SK-N-SH (cell line): ENCODE data around the gene CDH2. TPM values are rescaled to one million over a fixed set of nuclear protein-coding genes. Genes with fewer than 3 reads are reported as not detected.

Experiments
- CTCF ChIA-PET: fragments of 300-600, 350-600 bp; formaldehyde crosslinking; extraction: SDS; loops from one replicate; lab custom pipeline; 2021; lab: Yijun Ruan, JAX
- POLR2A ChIA-PET: fragments of 350-600 bp; sonication (Branson Sonifier 250); formaldehyde crosslinking; extraction: SDS; loops from one replicate; lab custom pipeline; 2020; ENCODE audit warnings: antibody characterized with exemption, inconsistent platforms; lab: Yijun Ruan, JAX
- DNase-seq: peaks from one replicate; pipeline ENCODE4 v3.0.0; 2012
- H2AFZ ChIP-seq: fragments of 200-600 bp; sonication (generic); 2 replicates; pipeline ENCODE4 v1.8.1; 2016; ENCODE audit warnings: antibody characterized with exemption, mild to moderate bottlenecking, low read depth
- H3F3A ChIP-seq: fragments of 200-600 bp; sonication (generic); replicated peaks from 2 replicates; pipeline ENCODE3; 2016; ENCODE audit warnings: antibody characterized with exemption, mild to moderate bottlenecking; ENCODE audit not compliant: insufficient read depth
- H3K27ac ChIP-seq, 2 experiments: fragments of 200-500 bp in 1 of 2; fragments of 200-600 bp in 1 of 2; sonication (Bioruptor generic) in 1 of 2; sonication (generic), shearing (Covaris generic) in 1 of 2; 2 replicates each; pipeline versions ENCODE4 v1.5.1 to v1.6.1; 2014 to 2016; ENCODE audit warnings: low read depth in 2 of 2, inconsistent platforms in 1 of 2, low read length in 1 of 2, mild to moderate bottlenecking in 1 of 2, mixed read lengths in 1 of 2
- H3K27me3 ChIP-seq: fragments of 200-600 bp; sonication (generic), shearing (Covaris generic); 2 replicates; pipeline ENCODE4 v1.6.1; 2016; ENCODE audit warnings: mixed run types; ENCODE audit not compliant: insufficient read depth
- H3K36me3 ChIP-seq, 2 experiments: fragments of 200-500 bp in 1 of 2; fragments of 200-600 bp in 1 of 2; sonication (Bioruptor generic) in 1 of 2; sonication (generic) in 1 of 2; replicated peaks in 1 of 2; 2 replicates each; pipeline versions ENCODE3 to v1.5.1; 2014 to 2016; ENCODE audit warnings: low read length in 1 of 2, mild to moderate bottlenecking in 1 of 2; ENCODE audit not compliant: insufficient read depth in 2 of 2, control insufficient read depth in 1 of 2
- H3K4me1 ChIP-seq, 2 experiments: fragments of 200-500 bp in 1 of 2; fragments of 200-600 bp in 1 of 2; sonication (Bioruptor generic) in 1 of 2; sonication (generic), shearing (Covaris generic) in 1 of 2; 2 replicates each; pipeline versions ENCODE4 v1.5.1 to v1.6.1; 2014 to 2016; ENCODE audit warnings: low read depth in 1 of 2, low read length in 1 of 2, mixed run types in 1 of 2; ENCODE audit not compliant: insufficient read depth in 2 of 2, control insufficient read depth in 1 of 2
- H3K4me2 ChIP-seq: fragments of 200-600 bp; sonication (generic), shearing (Covaris generic); 2 replicates; pipeline ENCODE4 v1.6.1; 2017; ENCODE audit warnings: mixed run types
- H3K4me3 ChIP-seq, 2 experiments: fragments of 200-500 bp in 1 of 2; fragments of 200-600 bp in 1 of 2; sonication (Bioruptor generic) in 1 of 2; sonication (generic), shearing (Covaris generic) in 1 of 2; 2 replicates each; pipeline versions ENCODE4 v1.5.1 to v1.8.1; 2014 to 2016; ENCODE audit warnings: low read depth in 2 of 2, inconsistent platforms in 1 of 2, low read length in 1 of 2, mild to moderate bottlenecking in 1 of 2, mixed read lengths in 1 of 2, moderate library complexity in 1 of 2
- H3K79me2 ChIP-seq: fragments of 200-600 bp; sonication (generic); 2 replicates; pipeline ENCODE4 v1.8.1; 2017; ENCODE audit warnings: mild to moderate bottlenecking; ENCODE audit not compliant: insufficient read depth
- H3K9ac ChIP-seq: fragments of 200-600 bp; sonication (generic); 2 replicates; pipeline ENCODE4 v1.6.1; 2017; ENCODE audit warnings: mixed run types
- H3K9me2 ChIP-seq: fragments of 200-600 bp; sonication (generic); 2 replicates; pipeline ENCODE4 v1.6.1; 2017; ENCODE audit warnings: mixed run types
- H3K9me3 ChIP-seq: fragments of 200-600 bp; sonication (generic); 2 replicates; pipeline ENCODE4 v1.6.1; 2017; ENCODE audit warnings: mixed run types, mild to moderate bottlenecking, moderate library complexity
- H4K20me1 ChIP-seq: fragments of 200-600 bp; sonication (generic); 2 replicates; pipeline ENCODE4 v1.6.1; 2017; ENCODE audit warnings: mild to moderate bottlenecking, mixed run types; ENCODE audit not compliant: insufficient read depth
- CTCF ChIP-seq: fragments of 200-600 bp; sonication (generic); IDR thresholded peaks from 2 replicates; pipeline ENCODE4 v1.6.1; 2017; ENCODE audit warnings: antibody characterized with exemption, mild to moderate bottlenecking, moderate library complexity
- EP300 ChIP-seq, 2 experiments: IDR thresholded peaks; 2 replicates each; pipeline versions ENCODE4 v1.4.0 to v1.6.1; 2012; ENCODE audit warnings: borderline replicate concordance in 1 of 2, low read depth in 1 of 2, low read length in 1 of 2
- FOSL2 ChIP-seq: IDR thresholded peaks from 2 replicates; pipeline ENCODE4 v1.4.0; 2012; ENCODE audit warnings: low read depth, mild to moderate bottlenecking, moderate library complexity, borderline replicate concordance
- FOXM1 ChIP-seq: IDR thresholded peaks from 2 replicates; pipeline ENCODE4 v1.4.0; 2012; ENCODE audit warnings: low read depth, mild to moderate bottlenecking
- GABPA ChIP-seq: IDR thresholded peaks from 2 replicates; pipeline ENCODE4 v1.4.0; 2012; ENCODE audit warnings: low read depth, mild to moderate bottlenecking
- NRF1 ChIP-seq: IDR thresholded peaks from 2 replicates; pipeline ENCODE4 v1.6.1; 2012; ENCODE audit warnings: low read depth, mild to moderate bottlenecking, low read length
- POLR2AphosphoS5 ChIP-seq: IDR thresholded peaks from 2 replicates; pipeline ENCODE4 v1.6.1; 2012; ENCODE audit warnings: low read depth, low read length
- RCOR1 ChIP-seq: fragments of 150-350 bp; IDR thresholded peaks from 2 replicates; pipeline ENCODE4 v1.6.1; 2017; ENCODE audit warnings: antibody characterized with exemption, low read length
- RXRA ChIP-seq: IDR thresholded peaks from 2 replicates; pipeline ENCODE4 v1.4.0; 2012; ENCODE audit warnings: low read depth, mild to moderate bottlenecking, borderline replicate concordance
- SMC3 ChIP-seq: IDR thresholded peaks from 2 replicates; pipeline ENCODE4 v1.6.1; 2012; ENCODE audit warnings: low read depth, low read length, improper control_type of control experiment
- TEAD4 ChIP-seq: IDR thresholded peaks from 2 replicates; pipeline ENCODE4 v1.4.0; 2012; ENCODE audit warnings: mild to moderate bottlenecking, borderline replicate concordance; ENCODE audit not compliant: insufficient read depth
- YY1 ChIP-seq: IDR thresholded peaks from 2 replicates; pipeline ENCODE4 v1.4.0; 2012; ENCODE audit warnings: low read depth, mild to moderate bottlenecking
- WGBS: methylation state at CpG from one replicate; pipeline ENCODE4 v1.1.6; 2017; ENCODE audit warnings: low lambda C conversion rate; 5-methylcytosine and 5-hydroxymethylcytosine counted together
- polyA plus RNA-seq, 3 experiments: library from polyadenylated mRNA; depleted of rRNA; stranded (reverse); fragments of >200 nt; gene quantifications; 2 replicates each; pipeline ENCODE4 v1.2.3, GENCODE V29; 2012
- TF ChIP-seq, protein P1 (sequence below): IDR thresholded peaks from 2 replicates; pipeline ENCODE4; 2012

Gene CDH2
- polyA plus RNA-seq, 1 of the 3 experiments (the other 2 are of a cell fraction) = 146 TPM

GRCh38 chr18:27954226-27954625 lies 222.7 kb downstream of the CDH2 start:
- CTCF ChIA-PET = no interaction called here
- no peaks in the 10 kb centered on the region for H3K27me3 ChIP-seq
- H3K36me3 ChIP-seq = peaks cover 60 to 73% of the 10 kb centered on the region in 2 experiments
- peaks cover 26% of the 10 kb centered on the region for H3K79me2 ChIP-seq
- TF ChIP-seq RXRA (no peak), EP300 (IDR thresholded peaks at IDR 0.05; ENCODE audit: borderline replicate concordance in 1 of 2, low read depth in 1 of 2, low read length in 1 of 2) (no peak), GABPA (no peak)
- TF ChIP-seq, all 33 proteins: peak for 0
- no peak overlapping the region for H3K4me2 ChIP-seq
- H3K27ac ChIP-seq = no peak overlapping the region
- no peak overlapping the region for H2AFZ ChIP-seq
- H3K9ac ChIP-seq = no peak overlapping the region
- POLR2A ChIA-PET = no interaction called here
- no peak for DNase-seq
- H3K9me2 ChIP-seq = no peaks in the 10 kb centered on the region
- no peak overlapping the region for H3K4me3 ChIP-seq
- H3K9me3 ChIP-seq = no peaks in the 10 kb centered on the region
- no peaks in the 10 kb centered on the region for H3K4me1 ChIP-seq
- H4K20me1 ChIP-seq = no peaks in the 10 kb centered on the region
- 90% methylated on average over 3 of the region's 3 CpGs for WGBS
- peaks cover 29% of the 10 kb centered on the region for H3F3A ChIP-seq

DNA sequence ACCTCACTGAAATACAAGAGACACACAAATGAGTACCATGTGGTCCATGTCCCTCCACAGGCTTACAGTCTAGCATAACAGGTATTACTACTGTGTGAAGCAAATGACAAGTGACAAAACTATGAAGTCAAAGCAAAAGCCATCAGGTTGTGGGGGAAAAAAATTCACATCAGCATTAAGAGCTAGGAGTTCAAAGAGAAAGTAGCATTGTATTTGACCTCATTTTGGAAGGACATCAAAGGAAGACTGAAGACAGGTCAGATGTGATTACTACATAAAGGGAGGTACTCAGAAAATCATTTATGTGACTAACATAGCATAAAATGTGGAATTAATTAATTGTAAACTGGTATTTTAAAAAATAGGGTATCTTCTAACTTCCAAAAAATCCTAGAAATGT lies 224.2 kb downstream of the CDH2 start:
- CTCF ChIA-PET = no interaction called here
- H3K4me2 ChIP-seq = no peak overlapping the region
- H3K27me3 ChIP-seq = no peaks in the 10 kb centered on the region
- H2AFZ ChIP-seq = no peak overlapping the region
- peaks cover 60 to 72% of the 10 kb centered on the region in 2 experiments for H3K36me3 ChIP-seq
- H3K27ac ChIP-seq = no peak overlapping the region
- no peak overlapping the region for H3K4me3 ChIP-seq
- no peaks in the 10 kb centered on the region for H3K9me3 ChIP-seq
- peaks cover 31% of the 10 kb centered on the region for H3F3A ChIP-seq
- TF ChIP-seq CTCF (no peak), EP300 (IDR thresholded peaks at IDR 0.05; ENCODE audit: borderline replicate concordance in 1 of 2, low read depth in 1 of 2, low read length in 1 of 2) (no peak), TEAD4 (no peak), RCOR1 (no peak), NRF1 (no peak), FOXM1 (no peak), FOSL2 (no peak), POLR2AphosphoS5 (no peak), SMC3 (no peak), YY1 (no peak)
- TF ChIP-seq, protein P1, sequence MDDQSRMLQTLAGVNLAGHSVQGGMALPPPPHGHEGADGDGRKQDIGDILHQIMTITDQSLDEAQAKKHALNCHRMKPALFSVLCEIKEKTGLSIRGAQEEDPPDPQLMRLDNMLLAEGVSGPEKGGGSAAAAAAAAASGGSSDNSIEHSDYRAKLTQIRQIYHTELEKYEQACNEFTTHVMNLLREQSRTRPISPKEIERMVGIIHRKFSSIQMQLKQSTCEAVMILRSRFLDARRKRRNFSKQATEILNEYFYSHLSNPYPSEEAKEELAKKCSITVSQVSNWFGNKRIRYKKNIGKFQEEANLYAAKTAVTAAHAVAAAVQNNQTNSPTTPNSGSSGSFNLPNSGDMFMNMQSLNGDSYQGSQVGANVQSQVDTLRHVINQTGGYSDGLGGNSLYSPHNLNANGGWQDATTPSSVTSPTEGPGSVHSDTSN = no peak
- TF ChIP-seq, all 33 proteins: peak for 0
- Histone ChIP-seq H3K9me2 (no peaks in the 10 kb centered on the region), H4K20me1 (no peaks in the 10 kb centered on the region), H3K9ac (no peak overlapping the region), H3K79me2 (peaks cover 20% of the 10 kb centered on the region), H3K4me1 (no peaks in the 10 kb centered on the region)
- no peak for DNase-seq
- POLR2A ChIA-PET = no interaction called here
